ENCODE results near the gene DNAI2.
A peak's percentile ranks its signal among the peaks of the same experiment; 100 is the strongest.

DNAI2 gene

DNA sequence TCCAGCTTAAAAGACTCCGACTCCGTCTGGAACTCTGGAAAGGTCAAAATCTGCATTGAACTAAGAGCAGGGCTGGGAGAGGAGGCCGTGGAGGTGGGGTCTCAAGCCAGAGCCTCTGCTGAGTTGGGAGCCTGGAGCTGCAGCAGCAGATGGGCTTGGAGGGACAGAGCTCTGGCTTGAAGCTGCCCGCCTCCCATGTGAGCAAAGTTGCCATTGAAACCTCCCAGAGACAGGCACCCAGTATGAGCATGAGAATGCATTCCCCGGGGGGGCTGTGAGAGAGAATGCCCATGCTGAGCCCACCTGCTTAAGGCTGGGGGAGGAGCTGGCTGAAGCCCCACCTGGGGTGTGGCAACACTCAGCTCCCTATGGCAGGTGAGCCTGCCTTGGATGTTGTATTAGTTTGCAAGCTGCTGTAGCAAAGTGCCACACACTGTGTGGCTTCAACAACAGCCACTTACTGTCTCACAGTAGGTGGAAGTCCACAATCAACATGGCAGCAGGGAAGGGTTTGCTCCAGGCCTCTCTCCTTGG lies 61.6 kb downstream of the DNAI2 start:
- no peak for TF ChIP-seq Cebpa-rat (IDR thresholded peaks at IDR 0.05)
- Histone ChIP-seq H3K27me3 (peaks cover 0 to 10% (median 0%) of the 10 kb centered on the region in 11 experiments; a peak in 4 of 22 replicates), H4K20me1 (peaks cover 0 to 8% (median 0%) of the 10 kb centered on the region in 11 experiments; a peak in 2 of 22 replicates), H3K36me3 (no peaks in the 10 kb centered on the region), H3K9me3 (replicated peaks in 1 of 11) (no peaks in the 10 kb centered on the region), H3K9ac (no peak overlapping the region), H3K27ac (no peak overlapping the region), H3K4me3 (no peak overlapping the region), H3K4me1 (peaks cover 16 to 45% (median 38%) of the 10 kb centered on the region in 10 experiments), H3K4me2 (no peak overlapping the region)

DNA sequence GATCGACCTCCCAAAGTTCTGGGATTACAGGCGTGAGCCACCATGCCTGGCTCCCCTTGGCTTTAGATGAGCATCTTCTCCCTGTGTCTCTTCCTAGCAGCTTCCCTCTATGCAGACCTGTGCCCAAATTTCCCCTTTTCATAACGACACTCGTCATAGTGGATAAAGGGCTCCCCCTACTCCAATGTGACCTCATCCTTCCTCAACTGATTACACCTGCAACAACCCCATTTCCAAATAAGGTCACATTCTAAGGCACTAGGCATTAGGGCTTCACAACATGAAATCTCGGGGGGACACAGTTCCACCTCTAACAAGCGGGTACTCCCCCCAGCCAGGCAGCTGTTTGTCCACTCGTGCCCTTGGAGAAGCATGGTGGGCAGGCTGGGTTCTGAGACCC lies 62.3 kb downstream of the DNAI2 start:
- no peaks in the 10 kb centered on the region for H3K36me3 ChIP-seq
- H3K9me3 ChIP-seq (replicated peaks in 1 of 11), result no peaks in the 10 kb centered on the region
- no peak for TF ChIP-seq Cebpa-rat (IDR thresholded peaks at IDR 0.05)
- H3K4me3 ChIP-seq, result no peak overlapping the region
- peaks cover 16 to 50% (median 45%) of the 10 kb centered on the region in 10 experiments for H3K4me1 ChIP-seq
- H3K27me3 ChIP-seq, result peaks cover 0 to 10% (median 0%) of the 10 kb centered on the region in 11 experiments; a peak in 4 of 22 replicates
- H3K4me2 ChIP-seq, result no peak overlapping the region; a peak in 2 of 22 replicates
- no peak overlapping the region for H3K27ac ChIP-seq
- peaks cover 0 to 5% (median 0%) of the 10 kb centered on the region in 11 experiments; a peak in 1 of 22 replicates for H4K20me1 ChIP-seq
- H3K9ac ChIP-seq, result no peak overlapping the region

DNA sequence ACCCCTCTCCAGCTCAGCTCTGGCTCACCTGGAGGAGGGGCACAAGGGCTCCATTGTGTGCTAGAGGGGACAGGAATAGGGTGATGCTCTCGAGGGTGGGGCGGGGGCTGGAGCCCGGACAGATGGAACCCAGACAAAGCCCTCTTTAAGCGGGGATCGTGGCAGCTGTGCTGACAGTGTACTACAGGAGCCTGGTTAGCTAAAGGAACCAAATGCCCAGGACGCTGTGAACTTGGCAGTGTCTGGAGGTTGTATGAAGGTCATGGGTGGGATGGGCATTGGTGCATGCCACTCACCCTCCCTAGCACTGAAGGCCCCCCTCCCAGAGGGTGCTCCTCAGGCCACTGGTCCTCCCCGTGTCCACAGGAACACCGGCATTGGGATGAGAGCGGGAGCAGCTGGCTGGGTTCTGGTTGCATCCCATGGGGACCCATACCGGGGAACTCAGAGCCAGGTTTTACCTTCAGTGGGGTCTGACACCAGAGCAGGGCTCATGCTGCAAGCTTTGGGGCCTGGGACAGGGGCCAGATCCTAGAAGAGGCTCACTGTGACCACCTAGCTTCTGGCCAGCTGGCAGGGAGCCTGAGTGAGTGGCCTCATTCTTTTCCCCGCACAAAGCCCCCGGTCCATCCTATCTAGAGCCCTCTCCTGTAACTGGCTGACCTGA lies 63.9 kb downstream of the DNAI2 start:
- H3K4me3 ChIP-seq, result no peak overlapping the region
- peak overlapping the region in 3 of 11 experiments; percentile 56 to 87 (median 74); a peak in 4 of 22 replicates for H3K4me2 ChIP-seq
- H3K4me1 ChIP-seq, result peaks cover 15 to 53% (median 50%) of the 10 kb centered on the region in 10 experiments
- H3K27me3 ChIP-seq, result peaks cover 0 to 10% (median 0%) of the 10 kb centered on the region in 11 experiments; a peak in 4 of 22 replicates
- H3K27ac ChIP-seq, result no peak overlapping the region
- no peaks in the 10 kb centered on the region for H3K36me3 ChIP-seq
- peaks cover 0 to 5% (median 0%) of the 10 kb centered on the region in 11 experiments; a peak in 1 of 22 replicates for H4K20me1 ChIP-seq
- H3K9me3 ChIP-seq (replicated peaks in 1 of 11), result no peaks in the 10 kb centered on the region
- no peak overlapping the region for H3K9ac ChIP-seq
- no peak for TF ChIP-seq Cebpa-rat (IDR thresholded peaks at IDR 0.05)

DNA sequence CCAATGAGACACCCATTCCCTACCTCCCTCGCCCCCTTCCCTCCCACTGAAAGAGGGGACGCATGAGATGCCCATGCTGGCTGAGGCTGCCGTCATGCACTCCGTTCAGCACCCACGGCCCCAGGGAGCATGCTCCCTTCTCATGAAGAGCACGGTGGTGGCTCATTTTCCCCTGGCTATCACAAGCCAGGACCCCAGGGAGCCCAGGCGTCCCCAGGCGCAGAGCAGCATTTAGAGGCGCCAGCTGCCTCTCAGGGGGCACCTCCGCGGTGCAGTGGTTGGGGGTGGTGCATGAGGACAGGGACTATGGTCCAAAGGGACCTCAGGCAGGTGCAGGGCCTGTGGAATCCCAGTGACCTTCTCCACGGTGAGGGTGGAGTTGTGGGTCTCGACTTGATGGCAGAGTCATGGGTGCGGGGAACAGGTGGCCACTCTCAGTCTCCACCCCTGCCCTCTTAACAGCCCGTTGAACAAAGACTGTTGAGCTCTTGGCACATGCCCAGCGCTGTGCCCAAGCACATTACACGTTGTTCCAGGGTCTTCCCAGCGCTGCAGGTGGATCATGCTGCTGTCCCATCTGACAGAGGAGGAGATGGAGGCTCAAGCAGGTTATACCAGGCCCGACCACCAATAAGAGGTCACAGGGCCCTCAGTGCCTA lies 65.6 kb downstream of the DNAI2 start:
- Histone ChIP-seq H3K27me3 (peaks cover 0 to 10% (median 0%) of the 10 kb centered on the region in 11 experiments; a peak in 4 of 22 replicates), H3K36me3 (no peaks in the 10 kb centered on the region), H3K9ac (no peak overlapping the region), H3K4me3 (no peak overlapping the region), H3K4me1 (peaks cover 13 to 63% (median 55%) of the 10 kb centered on the region in 10 experiments; a peak in 17 of 20 replicates), H3K9me3 (replicated peaks in 1 of 11) (no peaks in the 10 kb centered on the region), H3K27ac (no peak overlapping the region), H4K20me1 (peaks cover 0 to 5% (median 0%) of the 10 kb centered on the region in 11 experiments; a peak in 1 of 22 replicates), H3K4me2 (peak overlapping the region in 9 of 11 experiments; percentile 50 to 87 (median 74); a peak in 19 of 22 replicates)
- no peak for TF ChIP-seq Cebpa-rat (IDR thresholded peaks at IDR 0.05)

DNA sequence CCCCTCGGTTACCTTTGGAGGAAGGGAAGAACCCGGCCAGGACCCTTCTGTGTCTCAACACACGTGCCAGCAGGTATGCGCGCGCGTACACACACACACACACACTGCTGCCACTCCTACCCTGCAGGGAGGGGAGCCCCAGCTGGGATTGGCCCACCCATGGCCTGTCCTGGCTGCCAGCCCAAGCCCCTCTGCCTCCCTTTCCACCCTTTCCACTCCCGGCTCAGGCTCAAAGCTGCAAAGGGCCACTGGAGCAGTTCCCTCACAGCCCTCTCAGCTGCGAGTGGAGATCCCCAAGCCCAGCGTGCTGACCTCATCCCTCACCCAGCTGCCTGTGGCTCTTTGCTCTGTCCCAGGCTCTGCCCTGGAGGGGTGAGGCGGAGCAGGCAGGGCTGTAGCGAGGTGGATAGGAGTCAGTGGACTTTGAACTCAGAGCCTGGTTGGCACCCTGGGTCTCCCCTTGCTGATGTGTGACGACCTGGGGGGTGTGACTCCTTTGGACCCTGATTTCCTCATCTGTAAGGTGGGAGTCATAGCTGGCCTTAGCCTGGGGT lies 66.5 kb downstream of the DNAI2 start:
- peaks cover 13 to 67% (median 55%) of the 10 kb centered on the region in 10 experiments; a peak in 17 of 20 replicates for H3K4me1 ChIP-seq
- peak overlapping the region in 9 of 11 experiments; percentile 24 to 87 (median 74); a peak in 17 of 22 replicates for H3K4me2 ChIP-seq
- no peaks in the 10 kb centered on the region for H3K36me3 ChIP-seq
- peaks cover 0 to 2% (median 0%) of the 10 kb centered on the region in 11 experiments; a peak in 1 of 22 replicates for H4K20me1 ChIP-seq
- H3K4me3 ChIP-seq, result no peak overlapping the region
- H3K27ac ChIP-seq, result no peak overlapping the region
- 0 out of 22 replicates have a peak overlapping the region, but pooled peaks of 1 of the 11 experiments have one; percentile 9 for H3K9ac ChIP-seq
- H3K9me3 ChIP-seq (replicated peaks in 1 of 11), result no peaks in the 10 kb centered on the region
- H3K27me3 ChIP-seq, result peaks cover 0 to 10% (median 0%) of the 10 kb centered on the region in 11 experiments; a peak in 4 of 22 replicates
- TF ChIP-seq Cebpa-rat (IDR thresholded peaks at IDR 0.05), result no peak

DNA sequence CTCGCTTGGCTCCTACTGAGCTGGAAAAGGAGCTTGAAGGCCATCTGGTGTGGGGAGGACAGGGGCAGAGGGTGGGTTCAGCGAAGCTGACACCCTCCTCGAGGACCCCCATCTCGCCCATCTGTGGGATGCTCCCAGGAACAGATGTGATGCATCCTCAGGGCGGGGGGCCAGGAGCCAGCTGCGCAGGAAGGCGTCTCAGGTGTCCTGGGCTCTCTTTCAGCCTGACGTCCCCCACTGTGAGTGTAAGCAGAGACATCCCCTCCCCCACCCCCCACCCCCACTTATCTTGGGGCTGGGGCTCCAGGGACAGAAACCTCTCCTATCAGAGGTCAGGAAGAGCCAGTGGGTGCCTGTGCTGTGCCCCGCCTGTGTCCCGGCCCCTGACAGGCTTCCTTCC lies 68.2 kb downstream of the DNAI2 start:
- Histone ChIP-seq H3K9ac (no peak overlapping the region), H3K4me1 (peaks cover 13 to 69% (median 55%) of the 10 kb centered on the region in 10 experiments; a peak in 17 of 20 replicates), H4K20me1 (no peaks in the 10 kb centered on the region; a peak in 1 of 22 replicates), H3K27me3 (peaks cover 0 to 10% (median 0%) of the 10 kb centered on the region in 11 experiments; a peak in 4 of 22 replicates), H3K4me3 (no peak overlapping the region), H3K36me3 (no peaks in the 10 kb centered on the region), H3K27ac (no peak overlapping the region), H3K4me2 (peak overlapping the region in 9 of 11 experiments; percentile 8 to 87 (median 64); a peak in 17 of 22 replicates), H3K9me3 (replicated peaks in 1 of 11) (no peaks in the 10 kb centered on the region)
- no peak for TF ChIP-seq Cebpa-rat (IDR thresholded peaks at IDR 0.05)

DNA sequence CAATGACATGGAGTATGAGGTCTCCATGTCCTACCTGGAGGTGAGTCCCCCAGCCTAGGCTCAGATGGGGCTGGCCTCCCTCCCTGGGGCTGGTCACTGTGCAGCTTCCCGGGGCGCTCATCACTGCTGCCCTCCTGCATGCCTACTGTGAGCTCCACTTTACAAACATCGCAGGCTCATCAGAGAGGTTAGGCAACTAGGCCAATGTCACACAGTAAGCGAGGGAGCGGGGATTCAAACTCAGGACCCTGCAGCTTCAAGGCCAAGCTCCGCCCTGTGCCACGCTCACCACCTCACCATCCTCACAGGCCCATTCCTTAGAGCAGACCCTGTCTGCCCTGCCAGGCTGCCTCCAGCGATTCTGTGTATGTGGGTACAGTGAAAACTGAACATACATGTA lies 69.1 kb downstream of the DNAI2 start:
- Histone ChIP-seq H3K4me2 (peak overlapping the region in 8 of 11 experiments; percentile 8 to 87 (median 62); a peak in 12 of 22 replicates), H3K36me3 (no peaks in the 10 kb centered on the region), H4K20me1 (no peaks in the 10 kb centered on the region; a peak in 1 of 22 replicates), H3K4me1 (peaks cover 13 to 69% (median 55%) of the 10 kb centered on the region in 10 experiments; a peak in 17 of 20 replicates), H3K9me3 (replicated peaks in 1 of 11) (no peaks in the 10 kb centered on the region), H3K4me3 (no peak overlapping the region), H3K27me3 (peaks cover 0 to 10% (median 0%) of the 10 kb centered on the region in 11 experiments; a peak in 4 of 22 replicates), H3K9ac (no peak overlapping the region), H3K27ac (peak overlapping the region in 1 of 11 experiments; percentile 22; a peak in 1 of 22 replicates)
- TF ChIP-seq Cebpa-rat (IDR thresholded peaks at IDR 0.05), result no peak

DNA sequence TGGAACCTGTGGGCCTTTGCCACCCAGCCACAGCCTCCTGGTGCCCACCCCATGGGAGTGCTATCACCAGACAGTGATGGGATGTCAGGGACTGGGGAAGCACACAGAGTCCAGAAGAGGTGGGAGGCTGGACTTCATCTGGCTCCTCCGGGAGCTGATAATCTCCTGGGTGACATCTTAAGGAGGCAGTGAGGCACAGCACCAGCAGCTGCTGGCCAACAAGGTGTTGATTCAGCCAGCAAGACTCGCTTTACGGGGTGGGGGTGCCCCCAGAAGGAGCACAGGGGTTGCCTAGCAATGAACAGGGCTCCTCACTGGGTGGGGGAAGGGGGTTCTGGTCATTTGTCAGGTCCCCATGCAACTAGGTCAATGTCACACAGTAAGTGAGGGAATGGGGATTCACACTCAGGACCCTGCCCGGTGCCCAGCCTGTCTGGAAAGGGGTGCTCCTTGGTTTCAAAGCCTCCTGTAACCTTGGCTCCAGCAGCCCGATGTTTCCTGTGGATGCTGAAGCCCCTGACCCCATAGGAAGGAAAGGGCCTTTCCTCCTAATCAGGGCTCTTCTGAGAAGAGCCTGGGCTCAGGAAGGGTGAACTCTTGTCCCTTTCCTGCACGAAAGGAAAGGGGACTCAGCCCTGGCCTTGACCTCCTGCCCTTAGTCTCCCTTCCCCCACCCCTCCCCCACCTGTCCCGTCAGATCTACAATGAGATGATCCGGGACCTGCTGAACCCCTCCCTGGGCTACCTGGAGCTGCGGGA lies 69.7 kb downstream of the DNAI2 start:
- Histone ChIP-seq H3K4me3 (no peak overlapping the region), H3K4me2 (peak overlapping the region in 6 of 11 experiments; percentile 9 to 80 (median 41); a peak in 8 of 22 replicates), H3K9me3 (replicated peaks in 1 of 11) (no peaks in the 10 kb centered on the region), H3K27me3 (peaks cover 0 to 10% (median 0%) of the 10 kb centered on the region in 11 experiments; a peak in 4 of 22 replicates), H4K20me1 (no peaks in the 10 kb centered on the region; a peak in 1 of 22 replicates), H3K4me1 (peaks cover 13 to 65% (median 52%) of the 10 kb centered on the region in 10 experiments; a peak in 17 of 20 replicates), H3K27ac (peak overlapping the region in 1 of 11 experiments; percentile 22; a peak in 1 of 22 replicates), H3K9ac (no peak overlapping the region), H3K36me3 (no peaks in the 10 kb centered on the region)
- TF ChIP-seq Cebpa-rat (IDR thresholded peaks at IDR 0.05), result no peak

Data from BLaER1 treated with 17β-estradiol and CSF1 and Interleukin-3, amounts not matched to agents 10 nM and 100 nM (cell line).